ENCODE results near the gene ACO2. TPM values are rescaled to one million over a fixed set of nuclear protein-coding genes. Genes with fewer than 3 reads are reported as not detected.

The ACO2 gene
- total and polyA plus RNA-seq, 2 of the 8 experiments (the other 6 are each of a cell fraction or from before 2014, with no cell fraction given), result 52.8 to 75.4 TPM

- Histone ChIP-seq H3K79me2 (ENCODE audit: control insufficient read depth in 1 of 2, insufficient read depth in 2 of 2, low read length in 2 of 2) (no peaks in the 10 kb centered on the region), H3K14ac (ENCODE audit: insufficient read length) (no peak overlapping the region), H3K27me3 (replicated peaks in 1 of 4; ENCODE audit: control insufficient read depth in 3 of 4, extremely low read depth in 1 of 4, insufficient read depth in 3 of 4, low read length in 3 of 4) (no peaks in the 10 kb centered on the region), H3K4me1 (replicated peaks in 1 of 4; ENCODE audit: control insufficient read depth in 3 of 4, insufficient read depth in 4 of 4, low read length in 3 of 4) (peaks cover 0 to 2% (median 0%) of the 10 kb centered on the region in 4 experiments; a peak in 1 of 7 replicates), H3K4me2 (ENCODE audit: insufficient read depth in 1 of 2, low read depth in 2 of 2, low read length in 2 of 2) (no peak overlapping the region), H3K79me1 (ENCODE audit: low read depth, low read length) (no peaks in the 10 kb centered on the region), H3K23ac (ENCODE audit: insufficient read length) (no peak overlapping the region), H2AK5ac (ENCODE audit: low read depth, low read length) (no peak overlapping the region), H2BK12ac (ENCODE audit: low read depth, low read length) (no peak overlapping the region), H2BK120ac (replicated peaks; ENCODE audit: low read depth, low read length) (no peak overlapping the region), H4K5ac (ENCODE audit: insufficient read length, low read depth, low read length) (no peak overlapping the region), H3K9me3 (ENCODE audit: insufficient read depth in 2 of 2, low read depth in 1 of 2, low read length in 1 of 2) (no peaks in the 10 kb centered on the region), H3K4me3 (ENCODE audit: extremely low read depth in 1 of 4, insufficient read depth in 2 of 4, low read depth in 3 of 4, low read length in 4 of 4) (no peak overlapping the region), H4K20me1 (replicated peaks in 1 of 2; ENCODE audit: control insufficient read depth in 1 of 2, insufficient read depth in 2 of 2, low read length in 2 of 2) (peaks cover 5 to 8% of the 10 kb centered on the region in 2 experiments), H2BK15ac (ENCODE audit: low read length) (no peak overlapping the region), H2AFZ (ENCODE audit: low read length) (no peak overlapping the region), H3K23me2 (ENCODE audit: low read depth, low read length) (no peaks in the 10 kb centered on the region), H3K36me3 (ENCODE audit: control insufficient read depth in 2 of 4, insufficient read depth in 4 of 4, low read length in 3 of 4) (peaks cover 0 to 16% (median 3%) of the 10 kb centered on the region in 4 experiments; a peak in 4 of 8 replicates), H4K91ac (replicated peaks; ENCODE audit: insufficient read length, low read length) (no peak overlapping the region), H3K4ac (replicated peaks; ENCODE audit: insufficient read length, low read depth, low read length) (no peak overlapping the region), H2BK20ac (ENCODE audit: low read length) (no peak overlapping the region), H2BK5ac (ENCODE audit: low read depth, low read length) (no peak overlapping the region), H3K9ac (replicated peaks in 1 of 4; ENCODE audit: extremely low read depth in 1 of 4, low read depth in 3 of 4, low read length in 3 of 4) (no peak overlapping the region), H3K56ac (replicated peaks; ENCODE audit: insufficient read length, low read depth, low read length) (no peak overlapping the region), H3K18ac (ENCODE audit: extremely low read depth, low read length) (no peak overlapping the region), H3K27ac (ENCODE audit: low read depth, low read length) (no peak overlapping the region), H4K8ac (ENCODE audit: extremely low read depth, insufficient read depth, low read length) (no peak overlapping the region)
- POLR2A ChIA-PET (ENCODE audit: partially characterized antibody), result interaction anchor here (0.6 to 0.8 kb wide), 2 partner anchors 14 to 57 kb away, joined by 3 read pairs; no protein-coding TSS in a partner anchor
- 89% methylated on average over 3 of the region's 3 CpGs; no CpG with 5 or more reads in 1 of the 2 experiments for WGBS, 2 experiments (ENCODE audit: extremely low coverage in 1 of 2, insufficient coverage in 1 of 2, insufficient read length in 1 of 2, insufficient replicate concordance in 2 of 2, low coverage in 1 of 2, low lambda C conversion rate in 2 of 2, missing lambda C conversion rate in 1 of 2)
- FAIRE-seq (no peak), DNase-seq (ENCODE audit: low read depth in 1 of 2, low spot score in 2 of 2) (no peak)
- CTCF ChIA-PET (ENCODE audit: partially characterized antibody), result interaction anchor here (1.4 to 13.5 kb wide), 6 partner anchors 9 to 118 kb away, joined by 3 to 269 read pairs (median 19); no protein-coding TSS in a partner anchor
- no peak for TF ChIP-seq CHD2 (IDR thresholded peaks at IDR 0.05; ENCODE audit: low read length)
- no peak for TF ChIP-seq JUND (IDR thresholded peaks at IDR 0.05; ENCODE audit: low read length)
- no peak for TF ChIP-seq GTF2F1 (IDR thresholded peaks at IDR 0.05; ENCODE audit: borderline replicate concordance, low read depth, low read length)
- TF ChIP-seq RNF2 (IDR thresholded peaks at IDR 0.05; ENCODE audit: borderline replicate concordance, low read depth, low read length, missing control alignments, poor library complexity, severe bottlenecking), result no peak
- no peak for TF ChIP-seq ZNF274 (IDR thresholded peaks at IDR 0.05; ENCODE audit: borderline replicate concordance, extremely low read depth, low read length)
- TF ChIP-seq GABPA (IDR thresholded peaks at IDR 0.05; ENCODE audit: borderline replicate concordance, insufficient read depth, low read length), result no peak
- TF ChIP-seq TBP (IDR thresholded peaks at IDR 0.05; ENCODE audit: low read depth, low read length), result no peak
- no peak for TF ChIP-seq MAX (IDR thresholded peaks at IDR 0.05)
- TF ChIP-seq, protein P1, sequence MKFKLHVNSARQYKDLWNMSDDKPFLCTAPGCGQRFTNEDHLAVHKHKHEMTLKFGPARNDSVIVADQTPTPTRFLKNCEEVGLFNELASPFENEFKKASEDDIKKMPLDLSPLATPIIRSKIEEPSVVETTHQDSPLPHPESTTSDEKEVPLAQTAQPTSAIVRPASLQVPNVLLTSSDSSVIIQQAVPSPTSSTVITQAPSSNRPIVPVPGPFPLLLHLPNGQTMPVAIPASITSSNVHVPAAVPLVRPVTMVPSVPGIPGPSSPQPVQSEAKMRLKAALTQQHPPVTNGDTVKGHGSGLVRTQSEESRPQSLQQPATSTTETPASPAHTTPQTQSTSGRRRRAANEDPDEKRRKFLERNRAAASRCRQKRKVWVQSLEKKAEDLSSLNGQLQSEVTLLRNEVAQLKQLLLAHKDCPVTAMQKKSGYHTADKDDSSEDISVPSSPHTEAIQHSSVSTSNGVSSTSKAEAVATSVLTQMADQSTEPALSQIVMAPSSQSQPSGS (IDR thresholded peaks at IDR 0.05; ENCODE audit: low read length), result no peak
- no peak for TF ChIP-seq SP2 (IDR thresholded peaks at IDR 0.05; ENCODE audit: low read length)
- no peak for TF ChIP-seq SIRT6 (IDR thresholded peaks at IDR 0.05; ENCODE audit: low read length)
- no peak for TF ChIP-seq KDM1A (IDR thresholded peaks at IDR 0.05; ENCODE audit: borderline replicate concordance, low read length)
These were observed 52.2 kb downstream of the ACO2 start for GRCh38 chr22:41521126-41521525.

Data from H1 (cell line).